Measurements from ENCODE around the gene KCNH6. TPM values are rescaled to one million over a fixed set of nuclear protein-coding genes. Genes with fewer than 3 reads are reported as not detected.

The KCNH6 gene
- total RNA-seq, 1 donor from 2014 or later: not detected

DNA sequence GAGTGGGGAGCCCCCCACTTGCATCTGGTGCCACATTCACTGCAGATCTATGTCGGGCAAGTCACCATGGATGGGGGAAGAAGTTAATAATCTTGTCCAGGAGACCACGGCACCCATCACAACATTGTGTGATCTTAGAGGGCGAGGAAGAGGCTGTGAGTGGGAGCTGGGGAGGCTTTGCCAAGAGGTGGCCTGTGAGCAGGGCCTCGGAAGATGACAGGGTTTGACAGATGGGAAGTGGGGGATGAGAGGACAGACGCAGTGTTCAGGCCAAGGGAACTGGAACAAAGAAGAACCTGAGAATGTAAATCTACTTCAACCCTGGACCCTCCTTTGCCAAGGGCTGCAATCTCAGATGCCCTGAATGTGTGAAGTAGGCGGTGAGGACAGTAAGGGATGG, 33.9 kb upstream of the KCNH6 start:
- no peak for DNase-seq (ENCODE audit: low read depth)
- TF ChIP-seq, protein P1, sequence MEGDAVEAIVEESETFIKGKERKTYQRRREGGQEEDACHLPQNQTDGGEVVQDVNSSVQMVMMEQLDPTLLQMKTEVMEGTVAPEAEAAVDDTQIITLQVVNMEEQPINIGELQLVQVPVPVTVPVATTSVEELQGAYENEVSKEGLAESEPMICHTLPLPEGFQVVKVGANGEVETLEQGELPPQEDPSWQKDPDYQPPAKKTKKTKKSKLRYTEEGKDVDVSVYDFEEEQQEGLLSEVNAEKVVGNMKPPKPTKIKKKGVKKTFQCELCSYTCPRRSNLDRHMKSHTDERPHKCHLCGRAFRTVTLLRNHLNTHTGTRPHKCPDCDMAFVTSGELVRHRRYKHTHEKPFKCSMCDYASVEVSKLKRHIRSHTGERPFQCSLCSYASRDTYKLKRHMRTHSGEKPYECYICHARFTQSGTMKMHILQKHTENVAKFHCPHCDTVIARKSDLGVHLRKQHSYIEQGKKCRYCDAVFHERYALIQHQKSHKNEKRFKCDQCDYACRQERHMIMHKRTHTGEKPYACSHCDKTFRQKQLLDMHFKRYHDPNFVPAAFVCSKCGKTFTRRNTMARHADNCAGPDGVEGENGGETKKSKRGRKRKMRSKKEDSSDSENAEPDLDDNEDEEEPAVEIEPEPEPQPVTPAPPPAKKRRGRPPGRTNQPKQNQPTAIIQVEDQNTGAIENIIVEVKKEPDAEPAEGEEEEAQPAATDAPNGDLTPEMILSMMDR (conservative IDR thresholded peaks at IDR 0.05; ENCODE audit: low read depth, low read length): no peak
- no peak overlapping the region for H3K4me3 ChIP-seq (ENCODE audit: low read depth, low read length)

DNA sequence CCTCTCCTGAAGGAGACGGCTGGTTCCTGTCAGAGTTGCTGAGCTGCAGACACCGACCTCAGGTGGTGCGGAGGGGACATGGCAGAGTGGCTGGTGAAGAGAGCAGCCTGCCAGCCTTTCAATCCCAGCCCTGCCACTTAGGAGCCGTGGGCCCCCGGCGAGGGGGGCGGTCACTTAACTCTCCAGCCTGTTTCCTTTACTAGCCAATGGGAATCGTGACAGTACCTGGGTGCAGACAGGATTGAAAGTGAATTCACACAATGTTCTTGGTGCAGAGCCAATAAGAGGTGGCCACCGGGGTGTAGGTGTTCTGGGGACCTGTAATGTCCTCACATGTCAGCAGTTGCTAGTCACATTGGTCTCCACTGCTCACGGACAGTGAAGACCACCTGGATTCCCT, 32.8 kb upstream of the KCNH6 start:
- no peak for DNase-seq (ENCODE audit: low read depth)
- TF ChIP-seq, protein P1 (conservative IDR thresholded peaks at IDR 0.05; ENCODE audit: low read depth, low read length): no peak
- H3K4me3 ChIP-seq (ENCODE audit: low read depth, low read length): no peak overlapping the region

DNA sequence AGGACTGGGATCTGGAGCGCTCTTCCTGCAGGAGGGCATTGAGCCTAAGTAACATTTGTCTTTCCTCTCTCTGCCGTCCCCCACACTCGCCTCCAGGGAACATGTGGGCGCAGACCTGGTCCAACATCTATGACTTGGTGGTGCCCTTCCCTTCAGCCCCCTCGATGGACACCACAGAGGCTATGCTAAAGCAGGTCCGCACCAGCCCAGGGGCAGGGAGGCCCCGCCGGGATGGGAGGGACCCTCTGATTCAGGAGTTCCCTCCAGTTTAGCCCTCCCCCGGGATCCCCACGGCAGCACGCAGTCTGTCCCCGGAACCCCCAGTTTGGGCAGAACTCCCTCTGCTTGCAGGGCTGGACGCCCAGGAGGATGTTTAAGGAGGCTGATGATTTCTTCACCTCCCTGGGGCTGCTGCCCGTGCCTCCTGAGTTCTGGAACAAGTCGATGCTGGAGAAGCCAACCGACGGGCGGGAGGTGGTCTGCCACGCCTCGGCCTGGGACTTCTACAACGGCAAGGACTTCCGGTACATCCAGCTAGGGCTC, 32.2 kb upstream of the KCNH6 start:
- H3K4me3 ChIP-seq (ENCODE audit: low read depth, low read length): no peak overlapping the region
- TF ChIP-seq, protein P1 (conservative IDR thresholded peaks at IDR 0.05; ENCODE audit: low read depth, low read length): no peak
- DNase-seq (ENCODE audit: low read depth): no peak

DNA sequence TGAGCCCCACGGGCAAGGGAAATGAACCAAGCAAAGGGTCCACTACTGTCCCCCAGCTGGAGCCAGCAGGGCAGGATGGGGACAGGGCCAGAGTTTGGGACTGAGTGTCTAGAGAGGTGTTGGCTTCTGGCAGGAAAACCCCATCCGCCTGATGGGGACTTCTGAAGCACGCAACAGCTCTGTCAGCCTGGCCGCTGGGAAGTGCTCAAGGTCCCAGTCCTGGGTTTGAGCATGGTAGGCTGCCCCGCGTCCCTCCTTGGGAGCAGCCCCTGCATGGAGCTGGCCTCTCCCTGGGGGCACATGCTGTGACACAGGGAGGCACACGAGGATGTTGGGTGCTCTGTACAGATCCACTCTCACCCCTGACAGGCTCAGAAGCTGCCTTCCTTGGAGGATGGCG, 31.7 kb upstream of the KCNH6 start:
- TF ChIP-seq, protein P1 (conservative IDR thresholded peaks at IDR 0.05; ENCODE audit: low read depth, low read length): no peak
- H3K4me3 ChIP-seq (ENCODE audit: low read depth, low read length): no peak overlapping the region
- no peak for DNase-seq (ENCODE audit: low read depth)

DNA sequence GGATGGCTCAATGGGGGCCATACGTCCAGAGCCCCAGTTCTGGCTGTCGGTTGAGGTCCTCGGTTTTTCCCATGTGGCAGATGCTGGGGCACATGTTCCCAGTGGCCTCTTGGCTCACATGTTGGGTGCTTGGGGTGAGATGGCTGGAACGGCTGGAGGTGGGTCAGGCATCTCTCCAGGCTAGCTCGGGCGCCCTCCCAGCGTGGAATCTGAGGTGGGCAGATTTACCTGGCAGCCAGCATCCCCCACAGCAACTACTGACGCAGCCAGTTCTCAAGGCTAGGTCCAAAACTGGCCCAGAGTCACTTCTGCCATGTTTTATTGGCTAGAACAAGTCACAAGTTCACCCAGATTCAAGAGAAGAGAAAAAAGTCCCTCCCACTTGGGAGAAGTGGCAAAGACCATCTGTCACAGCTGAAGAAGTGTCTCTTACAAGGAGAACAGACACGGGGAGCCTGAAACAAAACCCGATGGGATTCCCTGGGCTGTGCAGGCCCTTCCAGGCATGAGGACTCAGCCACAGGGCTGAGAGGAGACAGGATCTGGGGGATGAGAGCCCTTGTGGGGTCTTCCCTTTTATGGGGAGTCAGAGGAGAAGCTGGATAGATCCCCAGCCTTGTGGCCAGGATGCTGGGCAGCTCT, 31.1 kb upstream of the KCNH6 start:
- TF ChIP-seq, protein P1 (conservative IDR thresholded peaks at IDR 0.05; ENCODE audit: low read depth, low read length): no peak
- DNase-seq (ENCODE audit: low read depth): no peak
- H3K4me3 ChIP-seq (ENCODE audit: low read depth, low read length): no peak overlapping the region

DNA sequence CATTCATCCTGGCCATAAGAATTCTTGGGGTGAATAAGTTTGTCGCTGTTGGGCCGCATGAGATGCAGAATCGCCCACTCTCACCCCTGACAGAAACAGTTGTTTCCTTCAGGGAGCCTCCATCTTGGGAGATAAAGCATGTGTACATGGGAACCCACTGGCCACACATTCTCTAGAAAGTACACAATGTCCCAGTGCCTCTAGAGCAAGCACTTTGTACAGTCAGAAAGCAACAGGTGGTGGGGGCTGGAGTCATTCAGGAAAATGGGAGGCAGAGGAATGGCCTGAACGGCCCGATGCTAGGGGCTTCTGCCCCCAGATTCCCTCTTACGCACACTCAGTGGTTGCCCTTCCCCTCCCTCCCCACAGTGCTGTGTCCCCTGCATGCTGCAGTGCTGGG, 30.2 kb upstream of the KCNH6 start:
- TF ChIP-seq, protein P1 (conservative IDR thresholded peaks at IDR 0.05; ENCODE audit: low read depth, low read length): no peak
- no peak for DNase-seq (ENCODE audit: low read depth)
- H3K4me3 ChIP-seq (ENCODE audit: low read depth, low read length): no peak overlapping the region

DNA sequence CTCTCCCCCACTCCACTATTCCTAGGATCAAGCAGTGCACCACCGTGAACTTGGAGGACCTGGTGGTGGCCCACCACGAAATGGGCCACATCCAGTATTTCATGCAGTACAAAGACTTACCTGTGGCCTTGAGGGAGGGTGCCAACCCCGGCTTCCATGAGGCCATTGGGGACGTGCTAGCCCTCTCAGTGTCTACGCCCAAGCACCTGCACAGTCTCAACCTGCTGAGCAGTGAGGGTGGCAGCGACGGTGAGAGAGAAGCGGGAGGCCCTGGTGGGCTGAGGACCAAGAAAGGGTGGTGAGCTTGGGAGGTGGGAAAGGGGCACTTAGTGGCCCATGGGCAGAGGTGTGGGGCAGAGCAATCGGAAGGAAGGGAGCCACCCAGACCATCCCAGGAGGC, 29.7 kb upstream of the KCNH6 start:
- no peak overlapping the region for H3K4me3 ChIP-seq (ENCODE audit: low read depth, low read length)
- DNase-seq (ENCODE audit: low read depth): no peak
- TF ChIP-seq, protein P1 (conservative IDR thresholded peaks at IDR 0.05; ENCODE audit: low read depth, low read length): no peak

Measured in epithelial cell of proximal tubule (primary cell).